ENCODE data around the gene NDUFS2. TPM values are rescaled to one million over a fixed set of nuclear protein-coding genes. Genes with fewer than 3 reads are reported as not detected.

Gene NDUFS2
- total and polyA plus RNA-seq, 9 of the 15 experiments (the other 6 are each of a cell fraction or from before 2014, with no cell fraction given), result 70.0 to 176 (median 141) TPM

DNA sequence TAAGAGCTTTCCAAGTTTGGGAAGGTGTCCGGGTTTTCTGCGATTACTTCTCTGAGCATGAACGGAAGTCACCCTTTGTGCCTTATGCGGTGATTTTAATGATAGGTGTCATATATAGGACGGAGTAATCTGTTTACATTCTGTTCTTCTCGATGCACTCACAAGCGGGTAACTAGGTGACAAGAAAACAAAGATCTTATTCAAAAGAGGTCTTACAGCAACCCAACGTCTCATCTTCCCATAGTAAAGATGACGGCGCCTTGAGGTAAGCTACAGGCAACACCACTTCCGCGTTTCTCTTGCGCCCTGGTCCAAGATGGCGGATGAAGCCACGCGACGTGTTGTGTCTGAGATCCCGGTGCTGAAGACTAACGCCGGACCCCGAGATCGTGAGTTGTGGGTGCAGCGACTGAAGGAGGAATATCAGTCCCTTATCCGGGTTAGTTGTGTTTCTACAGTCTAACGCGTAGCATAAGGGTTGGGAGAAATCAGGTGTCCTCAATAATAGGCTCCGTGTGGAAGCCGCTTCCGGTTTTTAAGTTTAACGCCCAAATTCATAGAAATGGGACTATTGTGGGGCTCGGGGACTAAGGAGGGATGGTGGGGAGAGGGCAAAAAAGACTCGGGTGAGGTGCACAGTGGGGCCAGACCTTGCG lies 48.4 kb upstream of the NDUFS2 start, which contains the start of gene UFC1 (continued):
- TF ChIP-seq TEAD2 (tag; IDR thresholded peaks at IDR 0.05), result no peak
- peak; percentile 94 for TF ChIP-seq LCOR (CRISPR knock-in tag; IDR thresholded peaks at IDR 0.05)
- TF ChIP-seq KAT8 (IDR thresholded peaks at IDR 0.05; ENCODE audit: low read depth), result peak; percentile 72
- TF ChIP-seq ZNF445 (CRISPR knock-in tag; IDR thresholded peaks at IDR 0.05; ENCODE audit: low read depth), result no peak
- TF ChIP-seq YBX1 (IDR thresholded peaks at IDR 0.05), result no peak
- peak; percentile 46 to 88; a peak in 2 of 4 replicates for TF ChIP-seq ARNT (IDR thresholded peaks at IDR 0.05)
- TF ChIP-seq, protein P1, sequence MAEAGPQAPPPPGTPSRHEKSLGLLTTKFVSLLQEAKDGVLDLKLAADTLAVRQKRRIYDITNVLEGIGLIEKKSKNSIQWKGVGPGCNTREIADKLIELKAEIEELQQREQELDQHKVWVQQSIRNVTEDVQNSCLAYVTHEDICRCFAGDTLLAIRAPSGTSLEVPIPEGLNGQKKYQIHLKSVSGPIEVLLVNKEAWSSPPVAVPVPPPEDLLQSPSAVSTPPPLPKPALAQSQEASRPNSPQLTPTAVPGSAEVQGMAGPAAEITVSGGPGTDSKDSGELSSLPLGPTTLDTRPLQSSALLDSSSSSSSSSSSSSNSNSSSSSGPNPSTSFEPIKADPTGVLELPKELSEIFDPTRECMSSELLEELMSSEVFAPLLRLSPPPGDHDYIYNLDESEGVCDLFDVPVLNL (CRISPR knock-in tag; IDR thresholded peaks at IDR 0.05; ENCODE audit: low read depth), result 0 out of 2 replicates have a peak, but pooled peaks have one; percentile 19
- TF ChIP-seq ZNF449 (CRISPR knock-in tag; IDR thresholded peaks at IDR 0.05), result no peak
- peak; percentile 84 for TF ChIP-seq NKRF (IDR thresholded peaks at IDR 0.05; ENCODE audit: borderline replicate concordance)
- no peak for TF ChIP-seq PREB (CRISPR knock-in tag; IDR thresholded peaks at IDR 0.05)
- TF ChIP-seq MCM2 (IDR thresholded peaks at IDR 0.05; ENCODE audit: low read depth), result no peak
- TF ChIP-seq, protein P2, sequence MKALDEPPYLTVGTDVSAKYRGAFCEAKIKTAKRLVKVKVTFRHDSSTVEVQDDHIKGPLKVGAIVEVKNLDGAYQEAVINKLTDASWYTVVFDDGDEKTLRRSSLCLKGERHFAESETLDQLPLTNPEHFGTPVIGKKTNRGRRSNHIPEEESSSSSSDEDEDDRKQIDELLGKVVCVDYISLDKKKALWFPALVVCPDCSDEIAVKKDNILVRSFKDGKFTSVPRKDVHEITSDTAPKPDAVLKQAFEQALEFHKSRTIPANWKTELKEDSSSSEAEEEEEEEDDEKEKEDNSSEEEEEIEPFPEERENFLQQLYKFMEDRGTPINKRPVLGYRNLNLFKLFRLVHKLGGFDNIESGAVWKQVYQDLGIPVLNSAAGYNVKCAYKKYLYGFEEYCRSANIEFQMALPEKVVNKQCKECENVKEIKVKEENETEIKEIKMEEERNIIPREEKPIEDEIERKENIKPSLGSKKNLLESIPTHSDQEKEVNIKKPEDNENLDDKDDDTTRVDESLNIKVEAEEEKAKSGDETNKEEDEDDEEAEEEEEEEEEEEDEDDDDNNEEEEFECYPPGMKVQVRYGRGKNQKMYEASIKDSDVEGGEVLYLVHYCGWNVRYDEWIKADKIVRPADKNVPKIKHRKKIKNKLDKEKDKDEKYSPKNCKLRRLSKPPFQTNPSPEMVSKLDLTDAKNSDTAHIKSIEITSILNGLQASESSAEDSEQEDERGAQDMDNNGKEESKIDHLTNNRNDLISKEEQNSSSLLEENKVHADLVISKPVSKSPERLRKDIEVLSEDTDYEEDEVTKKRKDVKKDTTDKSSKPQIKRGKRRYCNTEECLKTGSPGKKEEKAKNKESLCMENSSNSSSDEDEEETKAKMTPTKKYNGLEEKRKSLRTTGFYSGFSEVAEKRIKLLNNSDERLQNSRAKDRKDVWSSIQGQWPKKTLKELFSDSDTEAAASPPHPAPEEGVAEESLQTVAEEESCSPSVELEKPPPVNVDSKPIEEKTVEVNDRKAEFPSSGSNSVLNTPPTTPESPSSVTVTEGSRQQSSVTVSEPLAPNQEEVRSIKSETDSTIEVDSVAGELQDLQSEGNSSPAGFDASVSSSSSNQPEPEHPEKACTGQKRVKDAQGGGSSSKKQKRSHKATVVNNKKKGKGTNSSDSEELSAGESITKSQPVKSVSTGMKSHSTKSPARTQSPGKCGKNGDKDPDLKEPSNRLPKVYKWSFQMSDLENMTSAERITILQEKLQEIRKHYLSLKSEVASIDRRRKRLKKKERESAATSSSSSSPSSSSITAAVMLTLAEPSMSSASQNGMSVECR (CRISPR knock-in tag; IDR thresholded peaks at IDR 0.05), result peak; percentile 86
- TF ChIP-seq, protein P3, sequence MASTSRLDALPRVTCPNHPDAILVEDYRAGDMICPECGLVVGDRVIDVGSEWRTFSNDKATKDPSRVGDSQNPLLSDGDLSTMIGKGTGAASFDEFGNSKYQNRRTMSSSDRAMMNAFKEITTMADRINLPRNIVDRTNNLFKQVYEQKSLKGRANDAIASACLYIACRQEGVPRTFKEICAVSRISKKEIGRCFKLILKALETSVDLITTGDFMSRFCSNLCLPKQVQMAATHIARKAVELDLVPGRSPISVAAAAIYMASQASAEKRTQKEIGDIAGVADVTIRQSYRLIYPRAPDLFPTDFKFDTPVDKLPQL (IDR thresholded peaks at IDR 0.05; ENCODE audit: extremely low read depth, insufficient read length), result peak; percentile 15
- TF ChIP-seq ZNF384 (IDR thresholded peaks at IDR 0.05; ENCODE audit: low read depth, low read length), result no peak
- TF ChIP-seq FOXO4 (CRISPR knock-in tag; IDR thresholded peaks at IDR 0.05), result no peak
